HEK293 (cell line): ENCODE data around the gene ADRM1.

Experiments
- BCL11A ChIP-seq: fragments of 450-650 bp; formaldehyde crosslinking; IDR thresholded peaks from 2 replicates; pipeline ENCODE4 v1.5.1; 2016; ENCODE audit warnings: low read depth, missing biosample characterization, missing genetic modification characterization
- GLI4 ChIP-seq: fragments of 450-650 bp; formaldehyde crosslinking; IDR thresholded peaks from 2 replicates; pipeline ENCODE4 v1.5.1; 2016; ENCODE audit warnings: missing biosample characterization, missing genetic modification characterization
- TCF7L2 ChIP-seq: IDR thresholded peaks from 2 replicates; pipeline ENCODE4 v1.6.1; 2011; ENCODE audit warnings: low read depth, mild to moderate bottlenecking, inconsistent platforms, low read length, moderate library complexity, borderline replicate concordance
- ZFP3 ChIP-seq: fragments of 450-650 bp; formaldehyde crosslinking; IDR thresholded peaks from 2 replicates; pipeline ENCODE4 v1.5.1; 2016; ENCODE audit warnings: low read depth, missing biosample characterization, missing genetic modification characterization
- ZNF10 ChIP-seq: fragments of 450-650 bp; formaldehyde crosslinking; IDR thresholded peaks from 2 replicates; pipeline ENCODE4 v1.5.1; 2017; ENCODE audit warnings: missing biosample characterization, missing genetic modification characterization
- ZNF16 ChIP-seq: fragments of 450-650 bp; formaldehyde crosslinking; IDR thresholded peaks from 2 replicates; pipeline ENCODE4 v1.5.1; 2016; ENCODE audit warnings: low read depth, missing biosample characterization, missing genetic modification characterization
- ZNF670 ChIP-seq: fragments of 450-650 bp; formaldehyde crosslinking; IDR thresholded peaks from 2 replicates; pipeline ENCODE4 v1.5.1; 2016; ENCODE audit warnings: missing biosample characterization, missing genetic modification characterization, low read depth
- ZNF76 ChIP-seq: fragments of 450-650 bp; formaldehyde crosslinking; IDR thresholded peaks from 2 replicates; pipeline ENCODE4; 2016; ENCODE audit warnings: low read depth, missing biosample characterization, missing genetic modification characterization, borderline replicate concordance
- ZNF830 ChIP-seq: fragments of 450-650 bp; IDR thresholded peaks from 2 replicates; pipeline ENCODE4 v1.5.0; 2018; ENCODE audit warnings: missing biosample characterization, missing genetic modification characterization, low read depth, mild to moderate bottlenecking, moderate library complexity
- ZXDB ChIP-seq: fragments of 450-650 bp; formaldehyde crosslinking; IDR thresholded peaks from 2 replicates; pipeline ENCODE4 v1.5.1; 2016; ENCODE audit warnings: missing biosample characterization, missing genetic modification characterization
- TF ChIP-seq, protein P1 (sequence below): fragments of 450-650 bp; formaldehyde crosslinking; IDR thresholded peaks from 2 replicates; pipeline ENCODE4 v1.5.1; 2016; ENCODE audit warnings: missing biosample characterization, missing genetic modification characterization
- TF ChIP-seq, protein P2 (sequence below): fragments of 450-650 bp; formaldehyde crosslinking; IDR thresholded peaks from 2 replicates; pipeline ENCODE4 v1.5.1; 2016; ENCODE audit warnings: missing biosample characterization, missing genetic modification characterization
- TF ChIP-seq, protein P3 (sequence below): fragments of 450-650 bp; formaldehyde crosslinking; IDR thresholded peaks from 2 replicates; pipeline ENCODE4 v1.5.1; 2017; ENCODE audit warnings: missing biosample characterization, missing genetic modification characterization

DNA sequence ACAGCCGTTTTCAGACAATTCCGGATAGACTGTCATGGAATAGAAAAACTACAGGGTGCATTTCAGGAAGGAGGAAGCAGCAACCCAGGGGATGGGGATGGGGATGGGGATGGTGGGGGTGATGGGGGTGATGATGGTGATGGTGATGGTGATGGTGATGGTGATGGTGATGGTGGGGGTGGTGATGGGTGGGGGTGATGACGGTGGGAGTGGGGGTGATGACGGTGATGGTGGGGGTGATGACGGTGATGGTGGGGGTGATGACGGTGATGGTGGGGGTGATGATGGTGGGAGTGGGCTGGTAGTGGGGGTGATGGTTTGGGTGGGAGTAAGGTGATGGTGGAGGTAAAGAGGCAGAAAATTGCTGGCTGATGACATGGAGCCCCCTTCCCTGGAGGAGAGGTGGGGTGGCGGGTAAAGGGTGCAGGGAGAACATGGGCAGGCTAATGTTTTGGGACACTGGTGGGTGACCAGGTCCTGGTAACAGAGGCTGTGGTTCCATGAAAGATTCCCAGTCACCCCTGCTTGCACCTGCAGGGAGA, 46.8 kb downstream of the ADRM1 start:
- TF ChIP-seq, protein P1, sequence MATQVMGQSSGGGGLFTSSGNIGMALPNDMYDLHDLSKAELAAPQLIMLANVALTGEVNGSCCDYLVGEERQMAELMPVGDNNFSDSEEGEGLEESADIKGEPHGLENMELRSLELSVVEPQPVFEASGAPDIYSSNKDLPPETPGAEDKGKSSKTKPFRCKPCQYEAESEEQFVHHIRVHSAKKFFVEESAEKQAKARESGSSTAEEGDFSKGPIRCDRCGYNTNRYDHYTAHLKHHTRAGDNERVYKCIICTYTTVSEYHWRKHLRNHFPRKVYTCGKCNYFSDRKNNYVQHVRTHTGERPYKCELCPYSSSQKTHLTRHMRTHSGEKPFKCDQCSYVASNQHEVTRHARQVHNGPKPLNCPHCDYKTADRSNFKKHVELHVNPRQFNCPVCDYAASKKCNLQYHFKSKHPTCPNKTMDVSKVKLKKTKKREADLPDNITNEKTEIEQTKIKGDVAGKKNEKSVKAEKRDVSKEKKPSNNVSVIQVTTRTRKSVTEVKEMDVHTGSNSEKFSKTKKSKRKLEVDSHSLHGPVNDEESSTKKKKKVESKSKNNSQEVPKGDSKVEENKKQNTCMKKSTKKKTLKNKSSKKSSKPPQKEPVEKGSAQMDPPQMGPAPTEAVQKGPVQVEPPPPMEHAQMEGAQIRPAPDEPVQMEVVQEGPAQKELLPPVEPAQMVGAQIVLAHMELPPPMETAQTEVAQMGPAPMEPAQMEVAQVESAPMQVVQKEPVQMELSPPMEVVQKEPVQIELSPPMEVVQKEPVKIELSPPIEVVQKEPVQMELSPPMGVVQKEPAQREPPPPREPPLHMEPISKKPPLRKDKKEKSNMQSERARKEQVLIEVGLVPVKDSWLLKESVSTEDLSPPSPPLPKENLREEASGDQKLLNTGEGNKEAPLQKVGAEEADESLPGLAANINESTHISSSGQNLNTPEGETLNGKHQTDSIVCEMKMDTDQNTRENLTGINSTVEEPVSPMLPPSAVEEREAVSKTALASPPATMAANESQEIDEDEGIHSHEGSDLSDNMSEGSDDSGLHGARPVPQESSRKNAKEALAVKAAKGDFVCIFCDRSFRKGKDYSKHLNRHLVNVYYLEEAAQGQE (tag by site-specific recombination) = no peak
- TF ChIP-seq, protein P2, sequence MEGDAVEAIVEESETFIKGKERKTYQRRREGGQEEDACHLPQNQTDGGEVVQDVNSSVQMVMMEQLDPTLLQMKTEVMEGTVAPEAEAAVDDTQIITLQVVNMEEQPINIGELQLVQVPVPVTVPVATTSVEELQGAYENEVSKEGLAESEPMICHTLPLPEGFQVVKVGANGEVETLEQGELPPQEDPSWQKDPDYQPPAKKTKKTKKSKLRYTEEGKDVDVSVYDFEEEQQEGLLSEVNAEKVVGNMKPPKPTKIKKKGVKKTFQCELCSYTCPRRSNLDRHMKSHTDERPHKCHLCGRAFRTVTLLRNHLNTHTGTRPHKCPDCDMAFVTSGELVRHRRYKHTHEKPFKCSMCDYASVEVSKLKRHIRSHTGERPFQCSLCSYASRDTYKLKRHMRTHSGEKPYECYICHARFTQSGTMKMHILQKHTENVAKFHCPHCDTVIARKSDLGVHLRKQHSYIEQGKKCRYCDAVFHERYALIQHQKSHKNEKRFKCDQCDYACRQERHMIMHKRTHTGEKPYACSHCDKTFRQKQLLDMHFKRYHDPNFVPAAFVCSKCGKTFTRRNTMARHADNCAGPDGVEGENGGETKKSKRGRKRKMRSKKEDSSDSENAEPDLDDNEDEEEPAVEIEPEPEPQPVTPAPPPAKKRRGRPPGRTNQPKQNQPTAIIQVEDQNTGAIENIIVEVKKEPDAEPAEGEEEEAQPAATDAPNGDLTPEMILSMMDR (tag by site-specific recombination) = no peak
- TF ChIP-seq BCL11A (no peak), ZNF10 (tag by site-specific recombination) (no peak), ZNF830 (tag by site-specific recombination) (no peak), ZNF670 (tag by site-specific recombination) (no peak), ZNF16 (tag by site-specific recombination) (no peak), GLI4 (tag by site-specific recombination) (no peak), TCF7L2 (no peak), ZNF76 (tag by site-specific recombination) (no peak), ZFP3 (tag by site-specific recombination) (no peak), ZXDB (tag by site-specific recombination) (no peak)
- TF ChIP-seq, protein P3, sequence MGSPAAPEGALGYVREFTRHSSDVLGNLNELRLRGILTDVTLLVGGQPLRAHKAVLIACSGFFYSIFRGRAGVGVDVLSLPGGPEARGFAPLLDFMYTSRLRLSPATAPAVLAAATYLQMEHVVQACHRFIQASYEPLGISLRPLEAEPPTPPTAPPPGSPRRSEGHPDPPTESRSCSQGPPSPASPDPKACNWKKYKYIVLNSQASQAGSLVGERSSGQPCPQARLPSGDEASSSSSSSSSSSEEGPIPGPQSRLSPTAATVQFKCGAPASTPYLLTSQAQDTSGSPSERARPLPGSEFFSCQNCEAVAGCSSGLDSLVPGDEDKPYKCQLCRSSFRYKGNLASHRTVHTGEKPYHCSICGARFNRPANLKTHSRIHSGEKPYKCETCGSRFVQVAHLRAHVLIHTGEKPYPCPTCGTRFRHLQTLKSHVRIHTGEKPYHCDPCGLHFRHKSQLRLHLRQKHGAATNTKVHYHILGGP = no peak
